IMR-90 (cell line): ENCODE data around the gene CYFIP1.

Experiments
- CEBPB ChIP-seq: IDR thresholded peaks from 2 replicates; pipeline ENCODE4 v1.6.1; 2012; ENCODE audit warnings: low read depth, low read length, improper control_type of control experiment
- ELK1 ChIP-seq: fragments of 150-350 bp; IDR thresholded peaks from 2 replicates; pipeline ENCODE4 v1.6.1; 2016; ENCODE audit warnings: low read depth, mild to moderate bottlenecking, low read length, moderate library complexity, borderline replicate concordance
- MXI1 ChIP-seq: IDR thresholded peaks from 2 replicates; pipeline ENCODE4 v1.6.1; 2012; ENCODE audit warnings: low read depth, mild to moderate bottlenecking, low read length, moderate library complexity, borderline replicate concordance
- NFE2L2 ChIP-seq: fragments of 150-350 bp; IDR thresholded peaks from 2 replicates; pipeline ENCODE4 v1.6.1; 2016; ENCODE audit warnings: low read depth, mild to moderate bottlenecking, low read length
- POLR2A ChIP-seq: IDR thresholded peaks from 2 replicates; pipeline ENCODE4 v1.6.1; 2012; ENCODE audit warnings: mild to moderate bottlenecking, low read depth, low read length
- USF2 ChIP-seq: fragments of 150-350 bp; IDR thresholded peaks from 2 replicates; pipeline ENCODE4 v1.6.1; 2017; ENCODE audit warnings: mild to moderate bottlenecking, antibody characterized with exemption, low read length, low read depth
- TF ChIP-seq, protein P1 (sequence below): conservative IDR thresholded peaks from 2 replicates; pipeline ENCODE4 v1.5.1; 2012; ENCODE audit warnings: mild to moderate bottlenecking, low read depth, low read length, improper control_type of control experiment

GRCh38 chr15:22877117-22877516 lies 103.1 kb downstream of the CYFIP1 start:
- TF ChIP-seq, protein P1, sequence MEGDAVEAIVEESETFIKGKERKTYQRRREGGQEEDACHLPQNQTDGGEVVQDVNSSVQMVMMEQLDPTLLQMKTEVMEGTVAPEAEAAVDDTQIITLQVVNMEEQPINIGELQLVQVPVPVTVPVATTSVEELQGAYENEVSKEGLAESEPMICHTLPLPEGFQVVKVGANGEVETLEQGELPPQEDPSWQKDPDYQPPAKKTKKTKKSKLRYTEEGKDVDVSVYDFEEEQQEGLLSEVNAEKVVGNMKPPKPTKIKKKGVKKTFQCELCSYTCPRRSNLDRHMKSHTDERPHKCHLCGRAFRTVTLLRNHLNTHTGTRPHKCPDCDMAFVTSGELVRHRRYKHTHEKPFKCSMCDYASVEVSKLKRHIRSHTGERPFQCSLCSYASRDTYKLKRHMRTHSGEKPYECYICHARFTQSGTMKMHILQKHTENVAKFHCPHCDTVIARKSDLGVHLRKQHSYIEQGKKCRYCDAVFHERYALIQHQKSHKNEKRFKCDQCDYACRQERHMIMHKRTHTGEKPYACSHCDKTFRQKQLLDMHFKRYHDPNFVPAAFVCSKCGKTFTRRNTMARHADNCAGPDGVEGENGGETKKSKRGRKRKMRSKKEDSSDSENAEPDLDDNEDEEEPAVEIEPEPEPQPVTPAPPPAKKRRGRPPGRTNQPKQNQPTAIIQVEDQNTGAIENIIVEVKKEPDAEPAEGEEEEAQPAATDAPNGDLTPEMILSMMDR = no peak
- TF ChIP-seq USF2 (no peak), MXI1 (no peak), ELK1 (no peak), POLR2A (no peak), CEBPB (no peak), NFE2L2 (no peak)
